Activated T-cell treated with anti-CD3 and anti-CD28 coated beads, Interleukin-2, amount 50 U/mL, for 24 hours (primary cell): ENCODE data around the gene OSER1.
"Not testable (repeated sequence)": the region's sequence is repeated elsewhere in the genome, so short reads cannot be mapped to it uniquely, and the experiment has no call there.

Experiments
- DNase-seq: peaks from one replicate; pipeline ENCODE4 v3.0.0-alpha.2; 2020
- H3K27ac Mint-ChIP-seq: 2 replicates; pipeline ENCODE4 v1.8.0; 2020; ENCODE audit warnings: mild to moderate bottlenecking, mixed read lengths
- H3K27me3 Mint-ChIP-seq: 2 replicates; pipeline ENCODE4 v1.8.0; 2020; ENCODE audit warnings: mixed read lengths
- H3K36me3 Mint-ChIP-seq: 2 replicates; pipeline ENCODE4 v1.8.0; 2020; ENCODE audit warnings: low read depth, mixed read lengths
- H3K4me1 Mint-ChIP-seq: 2 replicates; pipeline ENCODE4 v1.8.0; 2020; ENCODE audit warnings: low read depth, mixed read lengths
- H3K4me3 Mint-ChIP-seq: 2 replicates; pipeline ENCODE4 v1.8.0; 2020; ENCODE audit warnings: mild to moderate bottlenecking, moderate library complexity, mixed read lengths
- H3K9me3 Mint-ChIP-seq: 2 replicates; pipeline ENCODE4 v1.8.0; 2020; ENCODE audit warnings: mixed read lengths

Gene OSER1

GRCh38 chr20:44210406-44211176, at the start of gene OSER1:
Gene OSER1 (minus strand): TSS chr20:44210771. CDS start chr20:44206957, 3,814 bp downstream.
- Mint-ChIP-seq H3K27ac (peak within 1 kb of the TSS; percentile 97), H3K9me3 (no peaks in the 10 kb centered on the region), H3K36me3 (peaks cover 31% of the 10 kb centered on the region), H3K4me3 (peak within 1 kb of the TSS; percentile 96), H3K4me1 (peaks cover 70% of the 10 kb centered on the region), H3K27me3 (no peaks in the 10 kb centered on the region)
- DNase-seq: peak; percentile 99

- DNase-seq: no peak
- H3K27me3 Mint-ChIP-seq: no peaks in the 10 kb centered on the region
- no peaks in the 10 kb centered on the region for H3K4me1 Mint-ChIP-seq
- H3K27ac Mint-ChIP-seq: no peak overlapping the region
- no peak overlapping the region for H3K4me3 Mint-ChIP-seq
- H3K9me3 Mint-ChIP-seq: no peaks in the 10 kb centered on the region
- no peaks in the 10 kb centered on the region for H3K36me3 Mint-ChIP-seq
Observed at GRCh38 chr20:44258226-44258890, 47.8 kb upstream of the OSER1 start.

- Mint-ChIP-seq H3K27me3 (no peaks in the 10 kb centered on the region), H3K27ac (no peak overlapping the region), H3K4me1 (no peaks in the 10 kb centered on the region), H3K36me3 (no peaks in the 10 kb centered on the region), H3K4me3 (no peak overlapping the region), H3K9me3 (no peaks in the 10 kb centered on the region)
- DNase-seq: no peak
Observed at GRCh38 chr20:44256961-44257360, 46.4 kb upstream of the OSER1 start.

GRCh38 chr20:44255942-44256341, 45.4 kb upstream of the OSER1 start:
- Mint-ChIP-seq H3K9me3 (no peaks in the 10 kb centered on the region), H3K27ac (no peak overlapping the region), H3K36me3 (no peaks in the 10 kb centered on the region), H3K4me1 (no peaks in the 10 kb centered on the region), H3K4me3 (no peak overlapping the region), H3K27me3 (no peaks in the 10 kb centered on the region)
- DNase-seq: no peak

- no peaks in the 10 kb centered on the region for H3K9me3 Mint-ChIP-seq
- H3K4me1 Mint-ChIP-seq: no peaks in the 10 kb centered on the region
- DNase-seq: no peak
- no peak overlapping the region for H3K27ac Mint-ChIP-seq
- H3K4me3 Mint-ChIP-seq: no peak overlapping the region
- peaks cover 9% of the 10 kb centered on the region for H3K27me3 Mint-ChIP-seq
- no peaks in the 10 kb centered on the region for H3K36me3 Mint-ChIP-seq
Observed at GRCh38 chr20:44254073-44254472, 43.5 kb upstream of the OSER1 start.

- H3K27ac Mint-ChIP-seq: no peak overlapping the region
- no peak for DNase-seq
- no peak overlapping the region for H3K4me3 Mint-ChIP-seq
- no peaks in the 10 kb centered on the region for H3K36me3 Mint-ChIP-seq
- peaks cover 15% of the 10 kb centered on the region for H3K27me3 Mint-ChIP-seq
- no peaks in the 10 kb centered on the region for H3K9me3 Mint-ChIP-seq
- H3K4me1 Mint-ChIP-seq: no peaks in the 10 kb centered on the region
Observed at GRCh38 chr20:44253528-44253927, 43.0 kb upstream of the OSER1 start.

GRCh38 chr20:44251284-44251683, 40.7 kb upstream of the OSER1 start:
- no peaks in the 10 kb centered on the region for H3K36me3 Mint-ChIP-seq
- H3K4me3 Mint-ChIP-seq: no peak overlapping the region
- H3K27me3 Mint-ChIP-seq: peaks cover 32% of the 10 kb centered on the region
- H3K27ac Mint-ChIP-seq: no peak overlapping the region
- no peak for DNase-seq
- no peaks in the 10 kb centered on the region for H3K9me3 Mint-ChIP-seq
- H3K4me1 Mint-ChIP-seq: peaks cover 6% of the 10 kb centered on the region

GRCh38 chr20:44248410-44248759, 37.8 kb upstream of the OSER1 start:
- Mint-ChIP-seq H3K4me1 (peaks cover 6% of the 10 kb centered on the region), H3K9me3 (no peaks in the 10 kb centered on the region), H3K36me3 (no peaks in the 10 kb centered on the region), H3K27me3 (peaks cover 38% of the 10 kb centered on the region), H3K4me3 (no peak overlapping the region), H3K27ac (no peak overlapping the region)
- no peak for DNase-seq

GRCh38 chr20:44247586-44248409, 37.2 kb upstream of the OSER1 start:
- H3K27ac Mint-ChIP-seq: no peak overlapping the region
- no peak overlapping the region for H3K4me3 Mint-ChIP-seq
- H3K4me1 Mint-ChIP-seq: peaks cover 6% of the 10 kb centered on the region

GRCh38 chr20:44247131-44247571, 36.6 kb upstream of the OSER1 start, which contains the start of gene GDAP1L1:
Gene GDAP1L1 (plus strand): TSS chr20:44247308. CDS start chr20:44247335, 27 bp downstream.
- H3K27me3 Mint-ChIP-seq: peaks cover 38% of the 10 kb centered on the region
- peaks cover 6% of the 10 kb centered on the region for H3K4me1 Mint-ChIP-seq
- no peak within 1 kb of the TSS for H3K4me3 Mint-ChIP-seq
- H3K27ac Mint-ChIP-seq: no peak within 1 kb of the TSS
- no peaks in the 10 kb centered on the region for H3K36me3 Mint-ChIP-seq
- no peak for DNase-seq
- H3K9me3 Mint-ChIP-seq: no peaks in the 10 kb centered on the region

More at GRCh38 chr20:44247586-44248409, 37.2 kb upstream of the OSER1 start:
- peak; percentile 41 for DNase-seq
- Mint-ChIP-seq H3K36me3 (no peaks in the 10 kb centered on the region), H3K27me3 (peaks cover 38% of the 10 kb centered on the region), H3K9me3 (no peaks in the 10 kb centered on the region)

- H3K27ac Mint-ChIP-seq: no peak overlapping the region
- no peaks in the 10 kb centered on the region for H3K36me3 Mint-ChIP-seq
- H3K4me1 Mint-ChIP-seq: peaks cover 6% of the 10 kb centered on the region
- H3K4me3 Mint-ChIP-seq: no peak overlapping the region
- no peak for DNase-seq
- peaks cover 40% of the 10 kb centered on the region for H3K27me3 Mint-ChIP-seq
- no peaks in the 10 kb centered on the region for H3K9me3 Mint-ChIP-seq
Observed at GRCh38 chr20:44245977-44246376, 35.4 kb upstream of the OSER1 start.

GRCh38 chr20:44241796-44242195, 31.2 kb upstream of the OSER1 start:
- no peak for DNase-seq

GRCh38 chr20:44236840-44237239, 26.3 kb upstream of the OSER1 start:
- not testable (repeated sequence) for H3K27me3 Mint-ChIP-seq, DNase-seq, H3K9me3 Mint-ChIP-seq, H3K27ac Mint-ChIP-seq, H3K4me1 Mint-ChIP-seq, H3K4me3 Mint-ChIP-seq, H3K36me3 Mint-ChIP-seq

More at GRCh38 chr20:44241796-44242195, 31.2 kb upstream of the OSER1 start:
- Mint-ChIP-seq H3K27ac (no peak overlapping the region), H3K9me3 (no peaks in the 10 kb centered on the region), H3K36me3 (no peaks in the 10 kb centered on the region), H3K4me3 (no peak overlapping the region), H3K27me3 (peaks cover 14% of the 10 kb centered on the region), H3K4me1 (peaks cover 2% of the 10 kb centered on the region)

- Mint-ChIP-seq H3K27ac (no peak overlapping the region), H3K4me3 (no peak overlapping the region), H3K27me3 (no peaks in the 10 kb centered on the region), H3K36me3 (no peaks in the 10 kb centered on the region), H3K9me3 (no peaks in the 10 kb centered on the region), H3K4me1 (peaks cover 7% of the 10 kb centered on the region)
- DNase-seq: no peak
Observed at GRCh38 chr20:44235702-44236101, 25.1 kb upstream of the OSER1 start.
